ENCODE data around the gene GAB2.

Gene GAB2

GRCh38 chr11:78336877-78337553, 80.6 kb downstream of the GAB2 start:
- in situ Hi-C loops (cut with HindIII; ENCODE audit: low sequenced_read_pairs) = no loop called here
- DNase-seq (ENCODE audit: low read depth) = no peak
- TF ChIP-seq CTCF (IDR thresholded peaks at IDR 0.05; ENCODE audit: low read depth, low read length, missing control alignments) = no peak
- no peak overlapping the region for H3K4me3 ChIP-seq (ENCODE audit: low read depth, low read length)

GRCh38 chr11:78334109-78334508, 83.5 kb downstream of the GAB2 start:
- no peak for TF ChIP-seq CTCF (IDR thresholded peaks at IDR 0.05; ENCODE audit: low read depth, low read length, missing control alignments)
- H3K4me3 ChIP-seq (ENCODE audit: low read depth, low read length) = no peak overlapping the region
- no peak for DNase-seq (ENCODE audit: low read depth)
- in situ Hi-C loops (cut with HindIII; ENCODE audit: low sequenced_read_pairs) = no loop called here

- no peak for TF ChIP-seq CTCF (IDR thresholded peaks at IDR 0.05; ENCODE audit: low read depth, low read length, missing control alignments)
- no peak overlapping the region for H3K4me3 ChIP-seq (ENCODE audit: low read depth, low read length)
- no peak for DNase-seq (ENCODE audit: low read depth)
- in situ Hi-C loops (cut with HindIII; ENCODE audit: low sequenced_read_pairs) = no loop called here
These were observed 84.7 kb downstream of the GAB2 start for GRCh38 chr11:78332872-78333271.

GRCh38 chr11:78332174-78332866, 85.3 kb downstream of the GAB2 start:
- no peak for TF ChIP-seq CTCF (IDR thresholded peaks at IDR 0.05; ENCODE audit: low read depth, low read length, missing control alignments)
- in situ Hi-C loops (cut with HindIII; ENCODE audit: low sequenced_read_pairs) = no loop called here
- no peak for DNase-seq (ENCODE audit: low read depth)
- no peak overlapping the region for H3K4me3 ChIP-seq (ENCODE audit: low read depth, low read length)

- DNase-seq (ENCODE audit: low read depth) = no peak
- no peak overlapping the region for H3K4me3 ChIP-seq (ENCODE audit: low read depth, low read length)
- in situ Hi-C loops (cut with HindIII; ENCODE audit: low sequenced_read_pairs) = no loop called here
- no peak for TF ChIP-seq CTCF (IDR thresholded peaks at IDR 0.05; ENCODE audit: low read depth, low read length, missing control alignments)
These were observed 85.9 kb downstream of the GAB2 start for GRCh38 chr11:78331711-78332110.

- TF ChIP-seq CTCF (IDR thresholded peaks at IDR 0.05; ENCODE audit: low read depth, low read length, missing control alignments) = no peak
- in situ Hi-C loops (cut with HindIII; ENCODE audit: low sequenced_read_pairs) = no loop called here
- no peak overlapping the region for H3K4me3 ChIP-seq (ENCODE audit: low read depth, low read length)
- DNase-seq (ENCODE audit: low read depth) = no peak
These were observed 87.3 kb downstream of the GAB2 start for GRCh38 chr11:78330361-78330760.

Data from astrocyte of the cerebellum (primary cell).